Measurements from ENCODE around the gene C8G.

GRCh38 chr9:136971746-136972145 lies 26.7 kb downstream of the C8G start:
- TF ChIP-seq CTCF (IDR thresholded peaks at IDR 0.05 in 2 of 3, conservative IDR thresholded peaks at IDR 0.05 in 1 of 3; ENCODE audit: borderline replicate concordance in 1 of 3, insufficient read depth in 1 of 3, low read depth in 2 of 3, low read length in 2 of 3) (no peak), POLR2A (IDR thresholded peaks at IDR 0.05; ENCODE audit: borderline replicate concordance, extremely low read depth, insufficient read depth, insufficient read length) (no peak), EZH2 (IDR thresholded peaks at IDR 0.05) (no peak), RAD21 (IDR thresholded peaks at IDR 0.05; ENCODE audit: low read depth) (no peak)
